H1 (cell line): ENCODE measurements around the gene KRT13. TPM values are rescaled to one million over a fixed set of nuclear protein-coding genes. Genes with fewer than 3 reads are reported as not detected.
A peak's percentile ranks its signal among the peaks of the same experiment; 100 is the strongest.

Experiments
- CTCF ChIA-PET: fragments of 300-600 bp; sonication (Branson Sonifier 250); formaldehyde crosslinking; loops from one replicate; lab custom pipeline; 2021; ENCODE audit not compliant: partially characterized antibody; lab: Charles Lee
- POLR2A ChIA-PET: fragments of 300-600 bp; sonication (Branson Sonifier 250); formaldehyde crosslinking; loops from one replicate; lab custom pipeline; 2021; ENCODE audit warnings: inconsistent platforms; ENCODE audit not compliant: partially characterized antibody; lab: Charles Lee
- DNase-seq, 2 experiments: peaks; one replicate each; pipeline versions ENCODE4 v3.0.0 to v3.0.0-alpha.2; 2010 to 2022; ENCODE audit warnings: low spot score in 2 of 2, low read depth in 1 of 2, mixed read lengths in 1 of 2
- FAIRE-seq: peaks from 2 replicates; lab custom pipeline; 2011; peaks lifted over from hg19 to GRCh38; lab: Jason Lieb, UNC
- H2AFZ ChIP-seq: 2 replicates; pipeline ENCODE4 v1.8.1; 2012; ENCODE audit warnings: low read length, inconsistent platforms
- H2AK5ac ChIP-seq: 2 replicates; pipeline ENCODE4 v1.6.1; 2013; ENCODE audit warnings: low read depth, low read length
- H2BK120ac ChIP-seq: replicated peaks from 2 replicates; pipeline ENCODE3; 2013; ENCODE audit warnings: low read depth, low read length, inconsistent platforms
- H2BK12ac ChIP-seq: 2 replicates; pipeline ENCODE4 v1.6.1; 2013; ENCODE audit warnings: low read depth, low read length
- H2BK15ac ChIP-seq: 2 replicates; pipeline ENCODE4 v1.6.1; 2013; ENCODE audit warnings: low read length
- H2BK20ac ChIP-seq: 2 replicates; pipeline ENCODE4 v1.6.1; 2013; ENCODE audit warnings: low read length
- H2BK5ac ChIP-seq: 2 replicates; pipeline ENCODE4 v1.6.1; 2013; ENCODE audit warnings: low read depth, low read length
- H3K14ac ChIP-seq: 2 replicates; pipeline ENCODE4 v1.6.1; 2013; ENCODE audit warnings: inconsistent platforms; ENCODE audit not compliant: insufficient read length
- H3K18ac ChIP-seq: 2 replicates; pipeline ENCODE4 v1.6.1; 2013; ENCODE audit warnings: low read length; ENCODE audit errors: extremely low read depth
- H3K23ac ChIP-seq: 2 replicates; pipeline ENCODE4 v1.6.1; 2013; ENCODE audit warnings: inconsistent platforms; ENCODE audit not compliant: insufficient read length
- H3K23me2 ChIP-seq: 2 replicates; pipeline ENCODE4 v1.6.1; 2013; ENCODE audit warnings: low read depth, low read length
- H3K27ac ChIP-seq: 2 replicates; pipeline ENCODE4 v1.6.1; 2011; ENCODE audit warnings: low read depth, low read length, inconsistent platforms
- H3K27me3 ChIP-seq, 4 experiments: replicated peaks in 1 of 4; 1 replicate in 1 of 4; 2 replicates in 3 of 4; pipeline versions ENCODE4 v1.6.1 to v1.8.1; 2011 to 2013; ENCODE audit warnings: low read length in 3 of 4, mild to moderate bottlenecking in 3 of 4, inconsistent platforms in 2 of 4, mixed read lengths in 2 of 4, moderate library complexity in 1 of 4; ENCODE audit not compliant: control insufficient read depth in 3 of 4, insufficient read depth in 3 of 4; ENCODE audit errors: extremely low read depth in 1 of 4
- H3K36me3 ChIP-seq, 4 experiments: 2 replicates each; pipeline versions ENCODE4 v1.6.1 to v1.8.1; 2011 to 2013; ENCODE audit warnings: mild to moderate bottlenecking in 4 of 4, low read length in 3 of 4, moderate library complexity in 2 of 4, control low read depth in 1 of 4, inconsistent platforms in 1 of 4; ENCODE audit not compliant: insufficient read depth in 4 of 4, control insufficient read depth in 2 of 4
- H3K4ac ChIP-seq: replicated peaks from 2 replicates; pipeline ENCODE3; 2013; ENCODE audit warnings: low read length, low read depth, mixed read lengths, inconsistent platforms; ENCODE audit not compliant: insufficient read length
- H3K4me1 ChIP-seq, 4 experiments: replicated peaks in 1 of 4; 1 replicate in 1 of 4; 2 replicates in 3 of 4; pipeline versions ENCODE4 v1.6.1 to v1.8.1; 2011 to 2013; ENCODE audit warnings: low read length in 3 of 4, inconsistent platforms in 2 of 4, mixed read lengths in 1 of 4; ENCODE audit not compliant: insufficient read depth in 4 of 4, control insufficient read depth in 3 of 4
- H3K4me2 ChIP-seq, 2 experiments: 2 replicates each; pipeline versions ENCODE4 v1.6.1 to v1.8.1; 2011 to 2013; ENCODE audit warnings: low read depth in 2 of 2, low read length in 2 of 2, control low read depth in 1 of 2, inconsistent platforms in 1 of 2, mild to moderate bottlenecking in 1 of 2; ENCODE audit not compliant: insufficient read depth in 1 of 2
- H3K4me3 ChIP-seq, 4 experiments: fragments of 200-600, 300-600 bp in 1 of 4; sonication (generic), shearing (Covaris generic), sonication (Bioruptor Twin) in 1 of 4; 2 replicates each; pipeline versions ENCODE4 v1.5.1 to v1.8.1; 2011 to 2016; ENCODE audit warnings: low read length in 4 of 4, low read depth in 3 of 4, control low read depth in 2 of 4, inconsistent platforms in 2 of 4, mild to moderate bottlenecking in 2 of 4, mixed read lengths in 1 of 4, moderate library complexity in 1 of 4; ENCODE audit not compliant: insufficient read depth in 2 of 4; ENCODE audit errors: extremely low read depth in 1 of 4
- H3K56ac ChIP-seq: replicated peaks from 2 replicates; pipeline ENCODE3; 2013; ENCODE audit warnings: low read depth, mild to moderate bottlenecking, mixed read lengths, low read length, inconsistent platforms; ENCODE audit not compliant: insufficient read length
- H3K79me1 ChIP-seq: 2 replicates; pipeline ENCODE4 v1.6.1; 2013; ENCODE audit warnings: low read depth, low read length, control low read depth
- H3K79me2 ChIP-seq, 2 experiments: 2 replicates each; pipeline versions ENCODE4 v1.6.1 to v1.8.1; 2012 to 2013; ENCODE audit warnings: low read length in 2 of 2, mild to moderate bottlenecking in 2 of 2, inconsistent platforms in 1 of 2; ENCODE audit not compliant: insufficient read depth in 2 of 2, control insufficient read depth in 1 of 2
- H3K9ac ChIP-seq, 4 experiments: replicated peaks in 1 of 4; 1 replicate in 1 of 4; 2 replicates in 3 of 4; pipeline versions ENCODE4 v1.6.1 to v1.8.1; 2011 to 2013; ENCODE audit warnings: low read depth in 3 of 4, low read length in 3 of 4, control low read depth in 2 of 4, mild to moderate bottlenecking in 2 of 4, moderate library complexity in 2 of 4, inconsistent platforms in 1 of 4; ENCODE audit errors: extremely low read depth in 1 of 4
- H3K9me3 ChIP-seq, 2 experiments: 2 replicates each; pipeline versions ENCODE4 v1.6.1 to v1.8.1; 2012 to 2013; ENCODE audit warnings: mild to moderate bottlenecking in 2 of 2, moderate library complexity in 2 of 2, control low read depth in 1 of 2, inconsistent platforms in 1 of 2, low read depth in 1 of 2, low read length in 1 of 2, mixed read lengths in 1 of 2; ENCODE audit not compliant: insufficient read depth in 2 of 2
- H4K20me1 ChIP-seq, 2 experiments: replicated peaks in 1 of 2; 2 replicates each; pipeline versions ENCODE3 to v1.8.1; 2011 to 2013; ENCODE audit warnings: inconsistent platforms in 2 of 2, low read length in 2 of 2, mild to moderate bottlenecking in 1 of 2; ENCODE audit not compliant: insufficient read depth in 2 of 2, control insufficient read depth in 1 of 2
- H4K5ac ChIP-seq: 2 replicates; pipeline ENCODE4 v1.6.1; 2013; ENCODE audit warnings: low read length, low read depth, mixed read lengths, inconsistent platforms; ENCODE audit not compliant: insufficient read length
- H4K8ac ChIP-seq: 2 replicates; pipeline ENCODE4 v1.8.0; 2013; ENCODE audit warnings: mild to moderate bottlenecking, moderate library complexity, low read length, inconsistent platforms; ENCODE audit not compliant: insufficient read depth; ENCODE audit errors: extremely low read depth
- H4K91ac ChIP-seq: replicated peaks from 2 replicates; pipeline ENCODE3; 2013; ENCODE audit warnings: low read length, mixed read lengths, inconsistent platforms; ENCODE audit not compliant: insufficient read length
- WGBS, 2 experiments: shearing (Covaris generic) in 1 of 2; methylation state at CpG; one replicate each; pipeline versions ENCODE4 v1.1.6 to v1.1.7; 2013 to 2015; ENCODE audit warnings: low lambda C conversion rate in 2 of 2, mixed read lengths in 2 of 2, inconsistent platforms in 1 of 2, low coverage in 1 of 2, missing lambda C conversion rate in 1 of 2; ENCODE audit not compliant: insufficient replicate concordance in 2 of 2, insufficient coverage in 1 of 2, insufficient read length in 1 of 2; ENCODE audit errors: extremely low coverage in 1 of 2, missing lambda C conversion rate in 1 of 2; 5-methylcytosine and 5-hydroxymethylcytosine counted together
- polyA plus RNA-seq, 7 experiments: library from polyadenylated mRNA; depleted of rRNA in 3 of 7; stranded (reverse) in 5 of 7; unstranded in 2 of 7; fragments of >200 nt in 5 of 7; fragments of 200-250 nt in 2 of 7; gene quantifications; 1 replicate in 5 of 7; 2 replicates in 1 of 7; 4 replicates in 1 of 7; pipeline versions ENCODE4 v1.2.1 to v1.2.3, GENCODE V29; 2011 to 2013; ENCODE audit warnings: missing spikeins in 2 of 7, mixed read lengths in 2 of 7
- total RNA-seq: library from RNA; stranded (reverse); fragmentation: NEBNext Ultra II Directional; extraction: Animal tissue kit (Norgen Biotek cat#: 25700); gene quantifications from 2 replicates; pipeline ENCODE4 v1.2.1, GENCODE V29; 2021

KRT13 gene
- total and polyA plus RNA-seq, 2 of the 8 experiments (the other 6 are each of a cell fraction or from before 2014, with no cell fraction given) = 0.09 TPM; not detected in 1

DNA sequence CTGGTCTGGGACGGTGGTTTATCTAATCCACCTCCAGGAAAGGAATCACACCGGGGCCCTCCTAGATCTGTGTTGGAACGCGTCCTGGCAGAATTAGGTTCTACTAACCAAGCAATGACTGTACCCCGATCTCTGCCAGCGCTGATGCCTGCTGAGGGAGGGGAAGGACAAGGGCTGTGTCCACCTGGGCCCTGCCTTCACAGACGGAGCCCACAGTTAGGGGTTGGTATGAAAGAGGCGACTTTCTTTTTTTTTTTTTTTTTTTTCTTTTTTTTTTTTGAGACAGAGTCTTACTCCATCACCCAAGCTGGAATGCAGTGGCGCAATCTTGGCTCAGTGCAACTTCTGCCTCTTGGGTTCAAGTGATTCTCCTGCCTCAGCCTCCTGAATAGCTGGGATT is 32.6 kb upstream of the KRT13 start:
- Histone ChIP-seq H3K9me3 (no peaks in the 10 kb centered on the region), H4K8ac (no peak overlapping the region), H3K4me1 (peaks cover 10 to 23% (median 16%) of the 10 kb centered on the region in 4 experiments), H2AK5ac (0 out of 2 replicates have a peak overlapping the region, but pooled peaks have one; percentile 70), H3K27ac (no peak overlapping the region), H3K79me1 (no peaks in the 10 kb centered on the region), H3K4ac (no peak overlapping the region), H3K4me3 (no peak overlapping the region), H2BK15ac (0 out of 2 replicates have a peak overlapping the region, but pooled peaks have one; percentile 29), H3K36me3 (no peaks in the 10 kb centered on the region), H3K23ac (no peak overlapping the region), H2BK5ac (no peak overlapping the region), H3K9ac (no peak overlapping the region), H3K14ac (no peak overlapping the region), H2BK12ac (no peak overlapping the region), H3K27me3 (no peaks in the 10 kb centered on the region; a peak in 1 of 7 replicates), H4K91ac (no peak overlapping the region), H3K4me2 (no peak overlapping the region), H2AFZ (no peak overlapping the region), H3K79me2 (no peaks in the 10 kb centered on the region), H3K23me2 (no peaks in the 10 kb centered on the region), H4K20me1 (no peaks in the 10 kb centered on the region), H3K18ac (no peak overlapping the region), H2BK20ac (no peak overlapping the region), H3K56ac (no peak overlapping the region), H4K5ac (no peak overlapping the region), H2BK120ac (no peak overlapping the region)
- ChIA-PET POLR2A (interaction anchor here (16.2 kb wide), 1 partner anchor 12 kb away, joined by 293 read pairs; the partner anchor contains the start of gene KRT19), CTCF (interaction anchor here (0.9 to 5.5 kb wide), 5 partner anchors 11 to 199 kb away, joined by 3 to 48 read pairs (median 3); no protein-coding TSS in a partner anchor)
- FAIRE-seq (no peak), DNase-seq (no peak)
- WGBS, 2 experiments = 94% methylated on average over 8 of the region's 9 CpGs; no CpG with 5 or more reads in 1 of the 2 experiments
